Gastrocnemius medialis (tissue), 4 donors: ENCODE results near the gene UCKL1. TPM values are rescaled to one million over a fixed set of nuclear protein-coding genes. Genes with fewer than 3 reads are reported as not detected.

ENCODE experiments used
- ATAC-seq, 2 donors: fragments of 150-250 bp; one replicate each; pipeline ENCODE4 v1.9.1; 2016
- DNase-seq, 2 donors: peaks; one replicate each; pipeline ENCODE4 v3.0.0-alpha.2; 2019
- H3K27ac ChIP-seq, 4 donors: fragments of 200-600 bp; sonication (generic); 1 replicate in 1 of 4; 2 replicates in 3 of 4; pipeline ENCODE4 v1.5.1; 2016 to 2018; ENCODE audit warnings: mild to moderate bottlenecking in 2 of 4, moderate library complexity in 1 of 4
- H3K27me3 ChIP-seq, 3 donors: fragments of 200-600 bp; sonication (generic) in 2 of 3; 1 replicate in 1 of 3; 2 replicates in 2 of 3; pipeline versions ENCODE4 v1.5.1 to v1.6.0; 2016 to 2019; ENCODE audit warnings: mild to moderate bottlenecking in 1 of 3, moderate library complexity in 1 of 3
- H3K36me3 ChIP-seq, 2 donors: fragments of 200-600 bp; sonication (generic) in 1 of 2; one replicate each; pipeline ENCODE4 v1.5.1; 2017 to 2018
- H3K4me1 ChIP-seq, 2 donors: fragments of 200-600 bp; sonication (generic) in 1 of 2; one replicate each; pipeline ENCODE4 v1.5.1; 2016 to 2017; ENCODE audit warnings: mild to moderate bottlenecking in 2 of 2
- H3K4me3 ChIP-seq, 4 donors: fragments of 200-600 bp; sonication (generic) in 3 of 4; 1 replicate in 1 of 4; 2 replicates in 3 of 4; pipeline ENCODE4 v1.5.1; 2016 to 2019; ENCODE audit warnings: mild to moderate bottlenecking in 2 of 4
- H3K9me3 ChIP-seq, 3 donors: fragments of 200-600 bp; sonication (generic) in 2 of 3; 1 replicate in 1 of 3; 2 replicates in 2 of 3; pipeline ENCODE4 v1.5.1; 2016 to 2019
- POLR2A ChIP-seq, 2 donors: fragments of 450-650 bp; IDR thresholded peaks; one replicate each; pipeline ENCODE4 v1.6.1; 2017; ENCODE audit warnings: antibody characterized with exemption in 2 of 2, mild to moderate bottlenecking in 2 of 2, moderate library complexity in 2 of 2
- in situ Hi-C, 4 donors: fragments of 200-750 bp; cut with MboI; loops; one replicate each; pipeline versions ENCODE4 v1.15.0 to v1.8.0; 2017; ENCODE audit warnings: low sequenced_read_pairs in 4 of 4
- intact Hi-C: fragments of 100-400 bp; cut with DNase I; formaldehyde crosslinking; loops from one replicate; pipeline ENCODE4 v1.15.1; 2023; ENCODE audit warnings: low total_unique reads
- total RNA-seq, 4 donors: library from RNA; depleted of rRNA; stranded (reverse); fragments of >200 nt; gene quantifications; one replicate each; pipeline versions ENCODE4 v1.1.0 to v1.2.3, GENCODE V29; 2016
- TF ChIP-seq, protein P1 (sequence below), 5 experiments: fragments of 450-650 bp in 3 of 5; fragments of 200-600 bp in 2 of 5; sonication (generic) in 2 of 5; IDR thresholded peaks in 4 of 5; conservative IDR thresholded peaks in 1 of 5; 1 replicate in 4 of 5; 2 replicates in 1 of 5; pipeline ENCODE4 v1.5.1; 2016 to 2019; ENCODE audit warnings: antibody characterized with exemption in 5 of 5, mild to moderate bottlenecking in 3 of 5, moderate library complexity in 3 of 5

The UCKL1 gene
- total RNA-seq, 4 donors from 2014 or later, result 22.0 to 46.4 (median 27.1) TPM

GRCh38 chr20:64000906-64001305 is 44.7 kb upstream of the UCKL1 start:
- TF ChIP-seq, protein P1, sequence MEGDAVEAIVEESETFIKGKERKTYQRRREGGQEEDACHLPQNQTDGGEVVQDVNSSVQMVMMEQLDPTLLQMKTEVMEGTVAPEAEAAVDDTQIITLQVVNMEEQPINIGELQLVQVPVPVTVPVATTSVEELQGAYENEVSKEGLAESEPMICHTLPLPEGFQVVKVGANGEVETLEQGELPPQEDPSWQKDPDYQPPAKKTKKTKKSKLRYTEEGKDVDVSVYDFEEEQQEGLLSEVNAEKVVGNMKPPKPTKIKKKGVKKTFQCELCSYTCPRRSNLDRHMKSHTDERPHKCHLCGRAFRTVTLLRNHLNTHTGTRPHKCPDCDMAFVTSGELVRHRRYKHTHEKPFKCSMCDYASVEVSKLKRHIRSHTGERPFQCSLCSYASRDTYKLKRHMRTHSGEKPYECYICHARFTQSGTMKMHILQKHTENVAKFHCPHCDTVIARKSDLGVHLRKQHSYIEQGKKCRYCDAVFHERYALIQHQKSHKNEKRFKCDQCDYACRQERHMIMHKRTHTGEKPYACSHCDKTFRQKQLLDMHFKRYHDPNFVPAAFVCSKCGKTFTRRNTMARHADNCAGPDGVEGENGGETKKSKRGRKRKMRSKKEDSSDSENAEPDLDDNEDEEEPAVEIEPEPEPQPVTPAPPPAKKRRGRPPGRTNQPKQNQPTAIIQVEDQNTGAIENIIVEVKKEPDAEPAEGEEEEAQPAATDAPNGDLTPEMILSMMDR (IDR thresholded peaks at IDR 0.05 in 4 of 5, conservative IDR thresholded peaks at IDR 0.05 in 1 of 5), result no peak
- no peak for TF ChIP-seq POLR2A (IDR thresholded peaks at IDR 0.05)

GRCh38 chr20:63982937-63983336 is 26.7 kb upstream of the UCKL1 start:
- Histone ChIP-seq H3K9me3 (no peaks in the 10 kb centered on the region), H3K4me1 (peaks cover 22 to 28% of the 10 kb centered on the region in 2 donors), H3K27ac (no peak overlapping the region), H3K36me3 (peaks cover 0 to 52% of the 10 kb centered on the region in 2 donors), H3K27me3 (peaks cover 0 to 17% (median 7%) of the 10 kb centered on the region in 3 donors), H3K4me3 (no peak overlapping the region)
- ATAC-seq (no peak), DNase-seq (no peak)
- in situ Hi-C loops (no loop called here), intact Hi-C loops (loop anchor here (2.0 to 5.0 kb wide), 2 partner anchors 80 to 356 kb away; partner anchors contain the start of genes GMEB2 and TCEA2)
- TF ChIP-seq, protein P1 (IDR thresholded peaks at IDR 0.05 in 4 of 5, conservative IDR thresholded peaks at IDR 0.05 in 1 of 5), result no peak
- TF ChIP-seq POLR2A (IDR thresholded peaks at IDR 0.05), result no peak

More at GRCh38 chr20:64000906-64001305, 44.7 kb upstream of the UCKL1 start:
- intact Hi-C loops (no loop called here), in situ Hi-C loops (no loop called here)
- DNase-seq (no peak), ATAC-seq (no peak)
- Histone ChIP-seq H3K9me3 (no peaks in the 10 kb centered on the region), H3K27ac (peak overlapping the region in 1 of 4 donors; percentile 34), H3K4me3 (no peak overlapping the region), H3K27me3 (no peaks in the 10 kb centered on the region), H3K4me1 (no peaks in the 10 kb centered on the region), H3K36me3 (peaks cover 0 to 74% of the 10 kb centered on the region in 2 donors)

DNA sequence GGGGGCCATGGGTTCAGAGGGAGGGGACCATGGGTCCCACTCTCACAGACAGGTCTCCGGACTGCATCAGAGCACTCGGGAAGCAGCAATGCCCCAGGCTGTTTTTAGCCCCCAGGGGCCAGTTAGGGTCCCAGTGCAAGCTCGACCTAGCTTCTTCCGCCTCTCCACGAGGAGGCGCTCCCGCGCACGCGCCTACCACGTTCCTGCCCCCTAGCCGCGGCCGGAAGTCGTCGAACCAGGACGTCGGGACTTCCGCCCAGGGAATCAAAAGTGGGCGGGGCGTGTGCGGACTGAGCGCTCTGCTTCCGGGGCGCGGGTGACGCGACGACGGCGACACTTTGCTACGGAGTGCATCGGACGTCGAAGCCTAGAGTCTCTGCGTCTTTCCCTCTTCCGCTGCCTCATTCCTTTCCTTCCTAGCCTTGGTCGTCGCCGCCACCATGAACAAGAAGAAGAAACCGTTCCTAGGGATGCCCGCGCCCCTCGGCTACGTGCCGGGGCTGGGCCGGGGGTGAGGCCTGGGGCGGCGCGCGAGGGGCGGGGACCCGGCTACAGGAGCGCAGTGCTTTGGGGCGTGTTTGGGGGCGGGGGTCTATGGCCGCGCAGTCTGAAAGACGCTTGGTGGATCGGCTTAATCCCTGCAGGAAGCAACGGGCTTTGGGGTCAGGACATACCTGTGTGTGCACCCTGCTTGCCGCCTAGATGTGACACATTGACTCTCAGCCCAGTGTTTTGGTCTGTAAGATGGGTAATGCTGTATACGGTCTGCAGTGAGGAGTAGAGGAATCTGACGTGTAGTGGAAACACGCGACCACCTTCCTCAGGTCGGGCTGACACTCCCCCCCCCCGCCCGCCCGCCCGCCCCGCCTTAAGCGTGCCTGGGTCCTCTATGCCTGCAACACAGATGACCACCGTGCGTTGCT is 24.9 kb upstream of the UCKL1 start, which contains the start of gene PRPF6:
TSS of gene PRPF6 (plus strand) at position 327 of the 923 bp plus-strand sequence. CDS start at position 441, 114 bp downstream.
- intact Hi-C loops, result loop anchor here (5.0 kb wide), 1 partner anchor 354 kb away; the partner anchor contains the start of gene GMEB2
- Histone ChIP-seq H3K4me1 (peaks cover 22 to 28% of the 10 kb centered on the region in 2 donors), H3K9me3 (no peaks in the 10 kb centered on the region), H3K36me3 (peaks cover 0 to 34% of the 10 kb centered on the region in 2 donors), H3K4me3 (peak within 1 kb of the TSS; percentile 90 to 100 (median 98)), H3K27ac (peak within 1 kb of the TSS; percentile 75 to 88 (median 82)), H3K27me3 (peaks cover 0 to 17% (median 7%) of the 10 kb centered on the region in 3 donors)
- TF ChIP-seq POLR2A (IDR thresholded peaks at IDR 0.05), result peak; percentile 28 to 76
- TF ChIP-seq, protein P1 (IDR thresholded peaks at IDR 0.05 in 4 of 5, conservative IDR thresholded peaks at IDR 0.05 in 1 of 5), result peak; percentile 61 to 81 (median 76)
- peak; percentile 93 to 94 for ATAC-seq
- DNase-seq, result peak; percentile 90
- in situ Hi-C loops, result no loop called here

GRCh38 chr20:63980317-63980805 is 24.1 kb upstream of the UCKL1 start:
- Histone ChIP-seq H3K4me3 (peak overlapping the region; percentile 90 to 100 (median 98)), H3K9me3 (no peaks in the 10 kb centered on the region), H3K36me3 (peaks cover 0 to 27% of the 10 kb centered on the region in 2 donors), H3K27ac (peak overlapping the region; percentile 64 to 87 (median 76)), H3K27me3 (peaks cover 0 to 17% (median 7%) of the 10 kb centered on the region in 3 donors), H3K4me1 (peaks cover 22 to 28% of the 10 kb centered on the region in 2 donors)
- in situ Hi-C loops, result no loop called here
- intact Hi-C loops, result loop anchor here (5.0 kb wide), 1 partner anchor 353 kb away; the partner anchor contains the start of gene GMEB2
- no peak for TF ChIP-seq POLR2A (IDR thresholded peaks at IDR 0.05)
- TF ChIP-seq, protein P1 (IDR thresholded peaks at IDR 0.05 in 4 of 5, conservative IDR thresholded peaks at IDR 0.05 in 1 of 5), result no peak
- ATAC-seq (peak in 1 of 2 donors; percentile 18), DNase-seq (no peak)
